ENCODE data around the gene CRHR2. TPM values are rescaled to one million over a fixed set of nuclear protein-coding genes. Genes with fewer than 3 reads are reported as not detected.

CRHR2 gene
- total and polyA plus RNA-seq, 2 of the 4 experiments (the other 2 are of a cell fraction), result not detected

- peaks cover 8% of the 10 kb centered on the region for H3K9me3 ChIP-seq (ENCODE audit: control insufficient read depth, insufficient read depth, low read length)
- CTCF ChIA-PET, result no interaction called here
Observed at GRCh38 chr7:30722187-30722586, 39.9 kb upstream of the CRHR2 start.

More at GRCh38 chr7:30722187-30722586, 39.9 kb upstream of the CRHR2 start:
- Histone ChIP-seq H2AK9ac (replicated peaks; ENCODE audit: low read depth, low read length, poor library complexity) (no peak overlapping the region), H3K18ac (ENCODE audit: low read depth, low read length) (no peak overlapping the region), H4K8ac (ENCODE audit: low read depth in 2 of 2, low read length in 2 of 2) (no peak overlapping the region), H2BK120ac (ENCODE audit: low read depth, low read length) (no peak overlapping the region), H4K5ac (ENCODE audit: low read depth, low read length) (no peak overlapping the region), H2BK15ac (ENCODE audit: low read depth, low read length) (no peak overlapping the region), H3K56ac (ENCODE audit: extremely low read depth, insufficient read depth, low read length) (no peak overlapping the region), H3K4me3 (ENCODE audit: insufficient read depth, low read depth, low read length) (no peak overlapping the region), H2BK20ac (ENCODE audit: low read depth, low read length) (no peak overlapping the region), H3K4ac (ENCODE audit: low read depth, low read length) (no peak overlapping the region), H2AK5ac (ENCODE audit: low read depth, low read length) (no peak overlapping the region), H2AFZ (replicated peaks; ENCODE audit: low read length, poor library complexity) (no peak overlapping the region), H3K79me1 (ENCODE audit: low read depth in 1 of 2, low read length in 2 of 2) (no peaks in the 10 kb centered on the region), H2BK5ac (ENCODE audit: low read depth, low read length, poor library complexity, severe bottlenecking) (no peak overlapping the region), H4K20me1 (ENCODE audit: insufficient read depth, low read length) (no peaks in the 10 kb centered on the region), H4K91ac (ENCODE audit: insufficient read depth, low read depth, low read length) (no peak overlapping the region), H3K9me1 (ENCODE audit: insufficient read depth, low read length) (no peaks in the 10 kb centered on the region), H3K27me3 (ENCODE audit: control insufficient read depth, insufficient read depth, low read length) (peaks cover 36% of the 10 kb centered on the region), H3K23ac (ENCODE audit: low read depth, low read length) (no peak overlapping the region), H3K27ac (ENCODE audit: insufficient read depth, low read length) (no peak overlapping the region), H3K4me2 (ENCODE audit: low read depth, low read length) (no peak overlapping the region), H3K4me1 (ENCODE audit: control insufficient read depth, insufficient read depth, low read length) (no peaks in the 10 kb centered on the region), H3K9ac (ENCODE audit: low read depth, low read length) (no peak overlapping the region), H3K36me3 (ENCODE audit: control insufficient read depth, insufficient read depth, low read length) (no peaks in the 10 kb centered on the region), H3K14ac (replicated peaks; ENCODE audit: low read depth, low read length) (no peak overlapping the region)
- in situ Hi-C loops (cut with MboI; ENCODE audit: low sequenced_read_pairs), result no loop called here
- dilution Hi-C loops (cut with HindIII; ENCODE audit: low sequenced_read_pairs, unreplicated experiment), result no loop called here
- DNase-seq (no peak), ATAC-seq (ENCODE audit: low read depth) (no peak)
- POLR2A ChIA-PET (ENCODE audit: unreplicated experiment), result no interaction called here
- intact Hi-C loops (cut with micrococcal nuclease), result no loop called here
- no TSS peak for BruUV-seq (replicated peaks)
- TF ChIP-seq MAFK (IDR thresholded peaks at IDR 0.05; ENCODE audit: low read depth, low read length), result no peak
- no peak for TF ChIP-seq NFE2L2 (IDR thresholded peaks at IDR 0.05; ENCODE audit: low read depth, low read length)
- WGBS, 2 experiments (ENCODE audit: extremely low coverage in 2 of 2, insufficient read length in 1 of 2), result no CpG with 5 or more reads among the region's 2 CpGs
